Measurements from ENCODE around the gene ATP6V1A. TPM values are rescaled to one million over a fixed set of nuclear protein-coding genes. Genes with fewer than 3 reads are reported as not detected.
A peak's percentile ranks its signal among the peaks of the same experiment; 100 is the strongest.

ATP6V1A gene
- total and polyA plus RNA-seq, 8 donors, result 5.9 to 44.7 (median 24.9) TPM

GRCh38 chr3:113828600-113828999 lies 81.8 kb downstream of the ATP6V1A start:
- DNase-seq (no peak), FAIRE-seq (no peak), ATAC-seq (no peak)
- Histone ChIP-seq H3K27ac (no peak overlapping the region), H3K36me3 (no peaks in the 10 kb centered on the region), H3K4me1 (peaks cover 0 to 6% (median 0%) of the 10 kb centered on the region in 3 donors), H3K27me3 (no peaks in the 10 kb centered on the region), H3K9me3 (no peaks in the 10 kb centered on the region), H3K4me3 (no peak overlapping the region)
- intact Hi-C loops (cut with DNase I), result loop anchor here in 1 of 3 donors (10.0 kb wide), 1 partner anchor 54 kb away; no protein-coding TSS in a partner anchor
- no peak for TF ChIP-seq CTCF (IDR thresholded peaks at IDR 0.05)
- 94 to 100% methylated on average over 1 of the region's 1 CpG for WGBS, 2 donors

GRCh38 chr3:113829576-113830354 lies 82.9 kb downstream of the ATP6V1A start:
- Histone ChIP-seq H3K27me3 (no peaks in the 10 kb centered on the region), H3K36me3 (no peaks in the 10 kb centered on the region), H3K4me1 (peaks cover 0 to 6% (median 0%) of the 10 kb centered on the region in 3 donors), H3K9me3 (no peaks in the 10 kb centered on the region), H3K27ac (no peak overlapping the region), H3K4me3 (no peak overlapping the region)
- WGBS, 2 donors, result 58 to 67% methylated on average over 10 of the region's 10 CpGs
- ATAC-seq (peak in 2 of 4 donors; percentile 35 to 37), FAIRE-seq (no peak), DNase-seq (no peak)
- intact Hi-C loops (cut with DNase I), result loop anchor here in 1 of 3 donors (10.0 kb wide), 1 partner anchor 55 kb away; no protein-coding TSS in a partner anchor
- no peak for TF ChIP-seq CTCF (IDR thresholded peaks at IDR 0.05)

GRCh38 chr3:113831103-113831355 lies 84.2 kb downstream of the ATP6V1A start:
- no peak for TF ChIP-seq CTCF (IDR thresholded peaks at IDR 0.05)
- ATAC-seq (no peak), DNase-seq (no peak), FAIRE-seq (no peak)
- H3K4me1 ChIP-seq, result peaks cover 0 to 6% (median 5%) of the 10 kb centered on the region in 3 donors
- peak overlapping the region in 1 of 4 donors; percentile 8 for H3K27ac ChIP-seq
- no peaks in the 10 kb centered on the region for H3K9me3 ChIP-seq
- no peak overlapping the region for H3K4me3 ChIP-seq
- intact Hi-C loops (cut with DNase I), result no loop called here
- no peaks in the 10 kb centered on the region for H3K27me3 ChIP-seq
- no peaks in the 10 kb centered on the region for H3K36me3 ChIP-seq
- 0 to 3% methylated on average over 1 of the region's 1 CpG for WGBS, 2 donors

GRCh38 chr3:113832477-113833164 lies 85.8 kb downstream of the ATP6V1A start:
- Histone ChIP-seq H3K9me3 (no peaks in the 10 kb centered on the region), H3K27me3 (no peaks in the 10 kb centered on the region), H3K4me3 (no peak overlapping the region), H3K27ac (no peak overlapping the region), H3K4me1 (peaks cover 0 to 6% (median 5%) of the 10 kb centered on the region in 3 donors), H3K36me3 (no peaks in the 10 kb centered on the region)
- TF ChIP-seq CTCF (IDR thresholded peaks at IDR 0.05), result no peak
- ATAC-seq (no peak), DNase-seq (no peak), FAIRE-seq (no peak)
- intact Hi-C loops (cut with DNase I), result no loop called here
- 87 to 95% methylated on average over 5 of the region's 5 CpGs for WGBS, 2 donors

- Histone ChIP-seq H3K36me3 (no peaks in the 10 kb centered on the region), H3K27ac (peak overlapping the region in 2 of 4 donors; percentile 62 to 65), H3K4me1 (peaks cover 0 to 10% (median 5%) of the 10 kb centered on the region in 3 donors), H3K27me3 (no peaks in the 10 kb centered on the region), H3K9me3 (no peaks in the 10 kb centered on the region), H3K4me3 (no peak overlapping the region)
- FAIRE-seq (no peak), ATAC-seq (peak in 3 of 4 donors; percentile 24 to 40 (median 26)), DNase-seq (no peak)
- no peak for TF ChIP-seq CTCF (IDR thresholded peaks at IDR 0.05)
- intact Hi-C loops (cut with DNase I), result no loop called here
Observed at GRCh38 chr3:113834983-113835382, 88.1 kb downstream of the ATP6V1A start.
